GM12874 (cell line): ENCODE data around the gene HEPACAM.

Experiments
- TF ChIP-seq, protein P1 (sequence below): IDR thresholded peaks from 2 replicates; pipeline ENCODE4 v1.5.1; 2011; ENCODE audit warnings: low read depth, mild to moderate bottlenecking, control low read depth, low read length, moderate library complexity; ENCODE audit not compliant: insufficient read depth

Gene HEPACAM

DNA sequence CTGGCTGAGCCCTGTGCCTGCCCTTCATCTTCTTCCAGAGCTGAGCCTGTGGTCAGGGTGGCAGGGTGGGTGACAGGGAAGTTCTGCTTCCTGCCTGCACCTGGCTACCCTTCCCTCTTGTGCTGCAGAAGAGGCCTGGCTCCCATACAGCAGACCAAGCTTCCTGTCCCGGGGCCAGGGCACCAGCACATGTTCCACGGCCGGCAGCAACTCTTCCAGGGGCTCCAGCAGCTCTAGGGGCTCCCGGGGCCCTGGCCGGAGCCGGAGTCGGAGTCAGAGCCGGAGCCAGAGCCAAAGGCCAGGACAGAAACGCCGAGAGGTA, 55.6 kb downstream of the HEPACAM start:
- TF ChIP-seq, protein P1, sequence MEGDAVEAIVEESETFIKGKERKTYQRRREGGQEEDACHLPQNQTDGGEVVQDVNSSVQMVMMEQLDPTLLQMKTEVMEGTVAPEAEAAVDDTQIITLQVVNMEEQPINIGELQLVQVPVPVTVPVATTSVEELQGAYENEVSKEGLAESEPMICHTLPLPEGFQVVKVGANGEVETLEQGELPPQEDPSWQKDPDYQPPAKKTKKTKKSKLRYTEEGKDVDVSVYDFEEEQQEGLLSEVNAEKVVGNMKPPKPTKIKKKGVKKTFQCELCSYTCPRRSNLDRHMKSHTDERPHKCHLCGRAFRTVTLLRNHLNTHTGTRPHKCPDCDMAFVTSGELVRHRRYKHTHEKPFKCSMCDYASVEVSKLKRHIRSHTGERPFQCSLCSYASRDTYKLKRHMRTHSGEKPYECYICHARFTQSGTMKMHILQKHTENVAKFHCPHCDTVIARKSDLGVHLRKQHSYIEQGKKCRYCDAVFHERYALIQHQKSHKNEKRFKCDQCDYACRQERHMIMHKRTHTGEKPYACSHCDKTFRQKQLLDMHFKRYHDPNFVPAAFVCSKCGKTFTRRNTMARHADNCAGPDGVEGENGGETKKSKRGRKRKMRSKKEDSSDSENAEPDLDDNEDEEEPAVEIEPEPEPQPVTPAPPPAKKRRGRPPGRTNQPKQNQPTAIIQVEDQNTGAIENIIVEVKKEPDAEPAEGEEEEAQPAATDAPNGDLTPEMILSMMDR: no peak

DNA sequence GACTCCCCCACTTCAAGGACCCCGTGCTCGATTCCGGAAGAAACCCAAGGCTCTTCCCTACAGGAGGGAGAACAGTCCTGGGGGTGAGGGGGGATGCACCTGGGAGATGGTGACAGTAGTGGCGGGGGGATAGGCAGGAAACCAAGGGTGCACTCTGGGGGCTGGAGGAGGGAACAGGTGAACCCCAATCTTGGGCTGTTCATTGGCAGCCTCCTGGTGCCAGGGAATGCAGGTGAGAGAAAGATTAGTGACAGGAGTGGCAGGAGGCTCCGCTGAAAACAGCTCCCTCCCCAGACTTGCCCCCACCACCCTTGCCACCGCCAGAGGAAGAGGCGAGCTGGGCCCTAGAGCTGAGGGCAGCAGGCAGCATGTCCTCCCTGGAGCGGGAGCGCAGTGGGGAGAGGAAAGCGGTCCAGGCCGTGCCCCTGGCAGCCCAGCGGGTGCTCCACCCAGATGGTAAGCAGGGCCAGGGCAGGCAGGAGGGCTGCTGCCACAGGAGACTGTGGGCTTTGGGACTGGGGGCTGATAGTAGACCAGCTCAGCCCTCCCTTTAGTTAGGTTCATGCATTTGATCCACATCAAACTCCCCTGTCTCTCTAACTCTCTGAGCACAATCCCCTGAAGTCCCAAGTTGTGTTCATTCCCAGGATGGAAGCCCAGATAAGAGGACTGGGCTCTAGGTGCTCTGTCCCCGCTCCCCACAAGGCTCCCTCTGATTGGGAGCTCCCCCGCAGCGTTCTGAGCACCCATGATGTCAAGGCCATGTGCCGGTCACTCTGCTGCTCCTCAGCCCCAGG, 56.2 kb downstream of the HEPACAM start:
- TF ChIP-seq, protein P1: no peak

DNA sequence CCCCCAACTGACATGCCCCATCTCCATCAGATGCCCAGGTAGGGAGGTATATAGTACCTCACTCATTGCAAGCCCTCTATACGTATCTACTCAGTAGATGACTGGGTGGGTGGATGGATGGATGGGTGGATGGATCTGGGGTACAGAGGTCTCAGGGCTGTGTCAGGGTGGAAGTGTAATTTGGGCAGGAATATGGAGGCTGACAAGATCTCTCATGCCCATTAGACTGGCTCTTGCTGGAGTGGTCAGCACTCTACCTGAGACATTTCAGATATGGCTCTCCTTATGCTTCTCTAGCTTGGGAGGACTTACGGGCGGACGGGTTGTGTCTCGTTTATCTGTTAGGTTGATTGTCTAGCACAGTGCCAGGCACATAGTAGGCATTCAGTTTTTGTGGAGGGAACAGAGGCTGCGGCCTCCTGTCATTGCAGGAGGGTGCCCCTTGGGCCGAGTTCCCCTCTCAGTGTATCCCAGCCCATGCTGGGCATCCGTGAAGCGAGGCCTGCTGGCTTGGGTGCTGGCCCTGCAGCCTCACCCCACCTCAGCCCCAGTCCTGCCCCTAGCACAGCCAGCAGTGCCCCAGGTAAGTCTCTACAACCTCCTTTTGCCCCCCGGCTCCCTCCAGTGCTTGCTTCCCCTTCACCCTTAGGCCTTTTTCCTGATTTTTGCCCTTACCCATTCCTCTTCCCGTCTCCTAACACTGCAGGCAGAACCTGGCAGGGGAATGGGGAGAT, 56.9 kb downstream of the HEPACAM start:
- TF ChIP-seq, protein P1: no peak

DNA sequence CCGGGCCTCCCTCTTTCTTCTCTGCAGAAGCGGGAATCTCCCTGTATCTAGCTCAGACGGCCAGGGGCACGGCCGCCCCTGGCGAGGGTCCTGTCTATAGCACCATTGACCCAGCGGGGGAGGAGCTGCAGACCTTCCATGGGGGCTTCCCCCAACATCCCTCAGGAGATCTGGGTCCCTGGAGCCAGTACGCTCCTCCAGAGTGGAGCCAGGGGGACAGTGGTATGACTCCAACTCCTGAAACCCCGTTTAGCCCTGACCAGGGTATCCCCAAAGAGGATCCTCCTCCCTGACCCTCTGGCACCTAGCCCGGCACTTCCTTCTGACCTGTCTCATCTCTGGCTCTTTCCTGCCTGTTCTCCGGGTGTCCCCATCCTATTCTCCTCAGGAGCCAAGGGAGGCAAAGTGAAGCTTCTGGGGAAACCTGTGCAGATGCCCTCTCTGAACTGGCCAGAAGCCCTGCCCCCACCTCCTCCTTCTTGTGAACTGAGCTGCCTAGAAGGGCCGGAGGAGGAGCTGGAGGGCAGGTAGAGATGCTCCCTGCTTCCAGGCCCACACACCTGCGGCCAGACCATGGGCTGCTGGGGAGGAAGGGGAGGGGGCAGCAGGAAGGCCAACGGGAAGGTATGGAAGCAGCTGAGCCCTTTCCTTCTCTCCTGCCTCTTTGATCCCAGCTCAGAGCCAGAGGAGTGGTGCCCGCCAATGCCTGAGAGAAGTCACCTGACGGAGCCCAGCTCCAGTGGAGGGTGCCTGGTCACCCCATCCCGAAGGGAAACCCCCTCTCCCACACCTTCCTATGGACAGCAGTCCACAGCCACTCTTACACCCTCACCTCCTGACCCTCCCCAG, 57.7 kb downstream of the HEPACAM start:
- TF ChIP-seq, protein P1: no peak

DNA sequence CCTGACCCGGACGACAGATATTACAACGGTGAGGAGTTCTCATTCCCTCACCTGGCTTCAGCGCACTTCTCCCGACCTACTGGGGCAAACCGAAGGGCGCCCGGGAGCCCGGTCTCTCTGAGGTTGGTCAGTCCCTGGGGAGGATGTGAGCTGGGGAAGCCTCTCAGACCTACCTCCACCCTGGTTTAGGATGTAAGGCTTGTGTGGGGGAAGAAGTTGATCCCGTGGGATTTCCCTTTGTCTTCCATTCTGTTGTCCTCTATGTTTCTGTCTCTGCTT, 58.3 kb downstream of the HEPACAM start:
- TF ChIP-seq, protein P1: no peak

DNA sequence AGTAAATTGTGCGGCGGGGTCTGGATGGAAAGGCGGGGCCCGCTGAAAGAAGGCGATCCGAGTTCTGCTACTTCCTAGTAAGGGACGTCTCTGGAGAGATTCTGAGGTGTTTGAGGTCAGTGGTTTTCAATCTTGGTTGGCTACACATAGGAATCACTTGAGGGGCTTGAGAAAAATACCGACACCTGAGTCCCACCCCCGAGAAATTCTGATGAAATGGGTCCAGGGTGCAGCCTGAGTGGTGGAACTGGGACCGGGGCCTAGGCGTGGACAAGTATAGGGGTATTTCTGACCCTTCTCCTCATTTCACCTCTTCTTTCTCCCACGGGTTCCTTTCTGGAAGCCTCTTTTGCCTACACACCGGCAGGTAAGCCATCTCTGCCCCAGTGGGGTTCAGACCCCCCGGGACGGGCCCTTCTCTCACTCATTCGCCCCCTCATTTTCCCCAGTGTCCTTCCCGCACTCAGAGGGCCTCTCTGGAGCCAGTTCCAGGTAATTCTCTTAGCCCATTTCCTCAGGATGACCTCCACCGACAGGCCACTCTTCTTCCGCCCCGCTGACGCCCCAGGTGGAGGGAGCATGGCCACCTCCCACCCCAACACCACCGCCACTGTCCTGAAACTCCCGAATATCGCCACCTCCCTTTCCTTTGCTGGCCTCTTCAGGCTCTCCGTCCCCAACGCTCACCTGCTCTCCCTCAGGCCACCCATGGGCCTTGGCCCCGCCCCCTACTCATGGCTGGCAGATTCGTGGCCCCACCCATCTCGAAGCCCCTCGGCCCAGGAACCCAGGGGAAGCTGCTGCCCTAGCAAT, 58.8 kb downstream of the HEPACAM start:
- TF ChIP-seq, protein P1: no peak
